ENCODE measurements around the gene VPS26A.

Gene VPS26A

DNA sequence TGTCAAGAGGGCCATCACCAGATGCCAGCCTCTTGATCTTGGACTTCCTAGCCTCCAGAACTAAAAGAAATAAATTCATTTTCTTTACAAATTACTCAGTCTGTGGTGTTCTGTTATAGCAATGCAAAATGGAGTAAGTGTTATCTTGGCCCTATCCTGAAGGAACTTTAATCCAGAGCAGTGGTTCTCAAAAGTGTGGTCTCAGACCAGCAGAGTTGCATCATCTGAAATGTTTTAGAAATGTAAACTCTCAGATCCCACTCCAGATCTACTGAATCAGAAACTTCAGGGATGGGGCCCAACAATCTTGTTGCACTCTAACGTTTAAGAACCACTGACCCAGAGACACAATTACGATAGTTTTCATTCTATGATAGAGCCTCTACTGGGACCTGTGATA is 52.8 kb downstream of the VPS26A start:
- no peak for DNase-seq (ENCODE audit: low read depth in 2 of 2)

GRCh38 chr10:69179089-69179742 is 55.2 kb downstream of the VPS26A start:
- DNase-seq (ENCODE audit: low read depth in 2 of 2), result peak in 1 of 2 donors; percentile 1

DNA sequence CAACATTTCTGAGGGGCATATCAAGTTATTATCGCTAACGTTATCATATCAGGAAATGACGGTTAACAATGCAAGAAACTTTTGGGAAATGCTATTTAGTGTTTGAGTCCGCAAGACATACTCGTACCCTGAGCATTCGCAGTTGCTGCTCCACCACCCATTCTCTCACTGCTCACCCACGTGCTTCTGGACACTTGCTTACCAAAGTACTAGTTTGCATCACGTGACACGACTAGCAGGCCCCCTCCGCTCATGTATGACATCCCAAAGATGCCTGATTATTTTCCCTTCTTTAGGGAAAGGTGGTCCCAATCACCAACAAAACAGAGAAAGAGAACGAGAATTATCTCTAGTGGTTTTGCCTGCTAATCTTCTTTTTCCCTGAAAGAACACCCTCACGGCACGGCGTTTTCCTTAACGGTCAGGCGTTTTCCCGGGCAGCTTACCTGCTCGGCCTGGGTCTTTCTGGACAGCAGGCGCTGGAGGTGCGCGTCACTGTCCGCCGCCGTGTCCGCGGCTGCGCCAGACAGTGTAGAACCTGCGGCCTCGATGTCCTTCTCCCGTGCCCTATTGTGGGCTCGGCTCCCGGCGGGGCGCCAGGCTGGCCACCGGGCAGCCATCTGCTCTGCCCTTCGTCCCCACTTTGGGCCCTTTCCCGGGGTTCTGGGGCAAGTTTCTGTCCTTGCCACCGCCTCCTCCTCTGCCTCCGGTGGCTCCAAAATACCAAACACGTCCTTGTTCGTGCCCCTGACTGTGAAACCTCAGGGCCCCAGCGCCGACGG is 56.0 kb downstream of the VPS26A start, which contains the start of gene SUPV3L1:
Gene SUPV3L1 (plus strand): TSS at position 492 of the 782 bp plus-strand sequence. CDS start 58 bp downstream, at position 550.
- peak; percentile 71 to 87 for DNase-seq (ENCODE audit: low read depth in 2 of 2)

DNA sequence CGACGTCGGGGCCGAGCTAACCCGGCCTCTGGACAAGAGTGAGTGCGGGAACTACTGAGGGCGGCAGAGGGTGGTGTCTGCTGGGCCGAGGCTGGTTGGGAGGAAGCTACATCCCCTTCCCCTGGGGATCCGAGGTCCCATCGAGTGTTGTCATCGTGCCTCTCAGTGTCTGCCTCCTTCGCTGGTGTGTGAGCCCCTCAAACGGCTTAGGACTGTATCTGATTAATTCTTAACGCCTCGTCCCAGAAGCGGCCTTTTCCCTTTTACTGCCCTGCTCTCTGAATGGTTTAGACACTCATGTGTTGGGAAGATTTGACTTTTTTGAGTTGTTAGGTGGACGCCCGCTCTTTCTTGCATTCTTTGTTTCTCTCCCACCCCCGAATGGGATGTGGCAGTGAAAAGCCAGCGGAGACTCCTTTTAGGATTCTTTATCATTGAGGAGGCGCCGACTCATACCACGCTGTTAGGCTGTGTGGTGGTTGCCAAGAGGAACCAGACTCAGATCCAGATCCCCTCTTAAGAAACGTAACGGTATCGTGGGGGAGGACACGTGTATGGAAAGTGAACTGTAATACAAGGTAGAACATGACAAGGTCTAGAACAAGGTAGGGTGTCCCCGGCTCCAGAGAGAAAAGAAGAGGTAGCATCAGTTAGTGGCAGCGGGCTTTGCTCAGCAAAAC is 56.7 kb downstream of the VPS26A start:
- DNase-seq (ENCODE audit: low read depth in 2 of 2), result no peak

- DNase-seq (ENCODE audit: low read depth in 2 of 2), result no peak
Observed at GRCh38 chr10:69181433-69181832, 57.5 kb downstream of the VPS26A start.

GRCh38 chr10:69182005-69182404 is 58.0 kb downstream of the VPS26A start:
- DNase-seq (ENCODE audit: low read depth in 2 of 2), result no peak

DNA sequence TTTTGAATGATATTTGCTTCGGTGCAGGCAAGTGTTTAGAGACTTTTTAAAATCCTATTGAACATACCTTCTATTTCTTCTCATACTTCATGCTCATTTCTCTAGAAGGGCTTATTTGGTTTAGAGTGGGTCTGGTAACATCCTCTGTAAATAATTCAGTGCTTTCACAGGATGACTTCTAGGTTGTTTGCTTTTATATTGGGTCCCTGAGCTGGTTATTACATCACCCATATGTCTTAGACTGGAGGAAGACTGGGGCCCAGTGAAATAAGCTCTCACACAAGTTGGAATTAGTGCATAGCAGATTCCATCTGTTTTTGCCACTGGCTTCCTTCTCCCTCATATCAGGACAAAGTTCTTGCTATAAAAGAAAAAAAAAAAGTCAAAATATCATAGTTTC is 62.5 kb downstream of the VPS26A start:
- no peak for DNase-seq (ENCODE audit: low read depth in 2 of 2)

GRCh38 chr10:69201045-69201444 is 77.1 kb downstream of the VPS26A start:
- no peak for DNase-seq (ENCODE audit: low read depth in 2 of 2)

- DNase-seq (ENCODE audit: low read depth in 2 of 2), result no peak
Observed at GRCh38 chr10:69202332-69202731, 78.4 kb downstream of the VPS26A start.

DNA sequence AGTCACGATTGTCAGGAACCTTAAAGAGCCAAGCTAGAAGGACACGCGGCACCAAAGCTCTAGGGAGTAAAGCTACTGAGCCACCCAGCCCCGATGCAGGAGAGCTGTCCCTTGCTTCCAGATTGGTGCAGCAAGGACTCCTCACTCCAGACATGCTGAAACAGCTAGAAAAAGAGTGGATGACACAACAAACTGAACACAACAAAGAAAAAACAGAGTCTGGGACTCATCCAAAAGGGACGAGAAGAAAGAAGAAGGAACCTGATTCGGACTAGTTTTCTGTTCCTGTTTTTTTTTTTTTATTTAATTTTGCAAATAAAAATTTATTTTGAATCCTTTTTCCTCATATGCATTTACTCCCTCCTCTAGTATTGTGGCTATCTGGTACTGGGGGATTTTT is 84.8 kb downstream of the VPS26A start:
- no peak for DNase-seq (ENCODE audit: low read depth in 2 of 2)

DNA sequence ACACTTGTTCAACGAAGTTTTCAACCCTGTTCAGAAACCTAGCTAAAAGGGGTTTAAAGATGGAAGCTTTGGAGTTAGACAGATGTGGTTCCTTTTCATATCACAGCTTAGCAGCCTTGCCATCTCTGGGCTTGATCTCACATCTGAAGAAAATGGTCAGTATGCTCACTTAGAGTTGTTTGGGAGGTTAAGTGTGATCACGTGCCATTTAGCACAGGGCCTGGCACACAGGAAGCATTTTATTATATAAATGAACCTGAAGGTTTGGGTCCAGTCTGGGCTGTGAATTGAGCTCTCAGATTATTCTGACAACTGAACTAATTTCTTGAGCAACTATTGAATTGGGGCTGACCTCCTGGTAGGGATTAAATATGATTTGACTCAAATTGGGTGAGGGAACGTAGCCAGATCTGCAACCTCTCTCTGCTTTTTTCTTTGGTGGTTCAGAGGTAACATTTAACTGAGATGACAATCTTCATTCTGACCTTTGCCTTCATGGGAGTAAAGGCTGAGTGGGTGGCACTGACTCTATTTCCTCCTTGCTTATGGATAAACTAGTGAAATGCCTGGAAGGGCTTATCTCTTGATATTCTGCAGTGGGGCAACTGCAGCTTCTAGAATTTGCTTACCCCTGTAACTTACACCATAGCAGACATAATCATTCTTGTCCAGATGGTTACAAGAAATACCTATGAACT is 86.0 kb downstream of the VPS26A start:
- DNase-seq (ENCODE audit: low read depth in 2 of 2), result no peak

DNA sequence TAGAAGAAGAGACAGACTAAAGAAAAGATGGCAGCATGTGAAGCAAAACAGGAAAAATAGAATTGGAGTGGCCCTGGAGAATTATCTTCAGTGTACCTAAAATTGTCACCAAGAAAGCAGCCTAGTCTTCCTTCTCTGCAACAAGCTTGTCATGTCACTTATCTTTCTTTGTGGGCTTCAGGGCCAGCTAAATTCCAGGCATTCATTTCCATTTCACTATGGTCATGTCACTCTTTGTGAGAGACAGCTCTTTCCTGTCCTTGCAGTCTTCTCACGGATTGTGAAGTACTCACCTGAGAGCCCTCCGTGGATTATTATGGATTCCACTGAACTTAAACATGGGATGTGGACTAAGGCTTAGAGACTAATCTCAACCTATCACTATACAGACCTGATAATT is 87.1 kb downstream of the VPS26A start:
- no peak for DNase-seq (ENCODE audit: low read depth in 2 of 2)

DNA sequence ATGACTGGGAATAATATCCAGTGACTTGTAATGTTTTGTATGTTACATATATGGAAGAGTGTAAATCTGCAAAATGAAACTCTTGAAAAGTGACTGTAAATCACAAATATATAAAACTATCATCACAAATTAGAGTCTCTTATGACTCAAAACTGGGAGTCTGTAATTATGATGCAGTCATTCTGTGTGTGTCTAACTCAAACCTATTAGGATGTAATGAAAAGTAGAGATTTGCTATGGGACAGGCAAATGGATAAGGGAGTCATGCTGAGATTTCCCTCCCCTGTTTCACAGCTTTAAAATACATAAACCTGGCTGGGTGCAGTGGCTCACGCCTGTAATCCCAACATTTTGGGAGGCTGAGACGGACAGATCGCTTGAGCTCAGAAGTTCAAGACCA is 87.5 kb downstream of the VPS26A start:
- no peak for DNase-seq (ENCODE audit: low read depth in 2 of 2)

GRCh38 chr10:69213591-69214311 is 89.8 kb downstream of the VPS26A start:
- DNase-seq (ENCODE audit: low read depth in 2 of 2), result no peak

- no peak for DNase-seq (ENCODE audit: low read depth in 2 of 2)
Observed at GRCh38 chr10:69214666-69215131, 90.7 kb downstream of the VPS26A start.

GRCh38 chr10:69215405-69216171 is 91.6 kb downstream of the VPS26A start:
- DNase-seq (ENCODE audit: low read depth in 2 of 2), result no peak

GRCh38 chr10:69216577-69217118 is 92.7 kb downstream of the VPS26A start:
- DNase-seq (ENCODE audit: low read depth in 2 of 2), result no peak

DNA sequence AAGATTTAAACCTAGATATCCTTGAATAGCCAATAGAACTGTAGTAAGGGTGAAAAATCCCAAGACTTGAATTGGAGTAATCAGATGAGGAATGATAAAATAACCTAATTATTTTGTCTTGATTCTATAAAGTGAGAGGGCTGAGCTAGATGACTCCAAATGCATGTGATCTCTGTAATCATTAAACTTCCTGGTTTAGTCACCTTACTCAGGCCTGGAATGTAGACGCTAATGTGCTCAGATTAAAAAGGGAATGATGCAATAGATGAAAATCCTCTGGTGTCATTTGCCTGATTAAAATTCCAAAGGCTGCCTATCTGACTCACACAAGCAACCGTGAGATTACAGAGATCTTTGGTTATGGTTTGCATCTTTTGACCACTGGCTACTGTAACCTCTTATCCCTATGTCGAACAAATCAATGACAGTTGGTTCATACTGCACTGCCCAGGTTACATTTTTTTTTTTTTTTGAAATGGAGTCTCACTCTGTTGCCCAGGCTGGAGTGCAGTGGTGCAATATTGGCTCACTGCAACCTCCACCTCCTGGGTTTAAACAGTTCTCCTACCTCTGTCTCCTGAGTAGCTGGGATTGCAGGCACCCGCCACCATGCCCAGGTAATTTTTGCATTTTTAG is 93.3 kb downstream of the VPS26A start:
- no peak for DNase-seq (ENCODE audit: low read depth in 2 of 2)

DNA sequence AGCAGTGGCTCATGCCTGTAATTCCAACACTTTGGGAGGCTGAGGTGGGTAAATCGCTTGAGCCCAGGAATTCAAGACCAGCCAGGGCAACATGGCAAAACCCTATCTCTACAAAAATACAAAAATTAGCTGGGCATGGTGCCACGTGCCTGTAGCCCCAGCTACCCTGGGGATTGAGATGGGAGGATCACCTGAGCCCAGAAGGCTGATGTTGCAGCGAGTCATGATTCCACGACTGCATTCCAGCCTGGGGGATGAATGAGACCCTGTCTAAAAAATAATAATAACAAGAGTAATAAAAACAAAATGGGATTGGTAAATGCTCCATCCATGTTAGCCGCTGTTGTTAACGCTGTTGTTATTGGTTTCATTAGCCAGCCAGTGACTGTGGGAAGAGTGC is 94.9 kb downstream of the VPS26A start:
- no peak for DNase-seq (ENCODE audit: low read depth in 2 of 2)

GRCh38 chr10:69220041-69220451 is 96.1 kb downstream of the VPS26A start, which contains the start of gene HKDC1:
HKDC1 (plus strand) TSS chr10:69220332; CDS start chr10:69220436, 104 bp downstream.
- DNase-seq (ENCODE audit: low read depth in 2 of 2), result no peak
